ES-I3 (cell line): ENCODE results near the gene GALNT16.

Source experiments
- H3K36me3 ChIP-seq: 2 replicates; pipeline ENCODE4 v1.6.1; 2013; ENCODE audit warnings: mild to moderate bottlenecking, low read length, control low read depth, moderate library complexity; ENCODE audit not compliant: insufficient read depth
- H3K4me1 ChIP-seq: 2 replicates; pipeline ENCODE4 v1.6.1; 2013; ENCODE audit warnings: mild to moderate bottlenecking, control low read depth, low read length; ENCODE audit not compliant: insufficient read depth
- H3K9ac ChIP-seq: 2 replicates; pipeline ENCODE4 v1.6.1; 2013; ENCODE audit warnings: low read depth, mild to moderate bottlenecking, low read length, moderate library complexity
- H3K9me3 ChIP-seq: 2 replicates; pipeline ENCODE4 v1.6.1; 2013; ENCODE audit warnings: mild to moderate bottlenecking, low read length, moderate library complexity; ENCODE audit not compliant: control insufficient read depth, insufficient read depth

Gene GALNT16

DNA sequence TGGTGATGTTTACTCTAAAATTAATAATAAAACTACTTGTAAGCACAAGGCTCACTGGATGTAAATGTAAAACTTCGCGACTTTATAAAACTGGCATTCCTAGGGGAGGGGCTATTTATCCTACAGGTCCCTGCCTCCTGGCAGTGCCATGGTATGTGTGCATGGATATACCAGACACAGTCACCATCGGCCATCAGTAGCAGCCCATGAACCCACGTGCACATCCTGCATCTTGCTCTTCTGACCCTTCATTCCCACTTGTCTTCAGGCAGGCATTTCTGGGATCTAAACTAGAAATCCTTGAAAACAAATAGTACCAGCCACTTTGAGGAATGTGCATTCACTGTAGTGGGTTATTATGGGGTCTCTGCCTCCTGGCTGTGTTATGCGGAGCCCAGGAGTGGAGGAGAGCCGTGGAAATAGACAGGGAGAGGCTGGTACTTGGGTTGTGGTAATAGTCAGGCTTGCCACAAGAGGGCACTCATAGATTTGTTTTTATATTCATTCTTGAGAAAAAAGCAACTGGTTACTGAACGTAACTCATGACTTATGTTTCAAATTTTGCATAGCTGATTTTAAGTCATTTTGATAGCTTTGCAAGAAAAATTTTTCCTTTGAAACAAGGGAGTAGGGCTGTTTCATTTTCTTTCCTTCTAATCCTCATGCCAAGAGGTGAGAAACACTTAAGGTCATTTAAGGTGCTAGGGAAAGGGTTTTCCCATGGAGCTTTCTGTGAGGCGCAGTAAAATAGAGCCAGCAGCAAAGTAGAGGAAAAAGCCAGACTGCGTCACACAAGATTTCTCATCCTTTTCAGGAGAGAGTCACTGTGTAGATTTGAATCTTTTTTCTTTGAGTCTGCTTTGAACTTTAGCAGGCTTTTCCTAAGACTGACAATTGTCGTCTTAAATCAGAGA is 17.4 kb upstream of the GALNT16 start:
- no peak overlapping the region for H3K9ac ChIP-seq

GRCh38 chr14:69244946-69245345 is 15.0 kb upstream of the GALNT16 start:
- H3K9me3 ChIP-seq, result no peaks in the 10 kb centered on the region
- H3K9ac ChIP-seq, result no peak overlapping the region
- peaks cover 6% of the 10 kb centered on the region for H3K36me3 ChIP-seq
- H3K4me1 ChIP-seq, result no peaks in the 10 kb centered on the region

More for the DNA sequence above, 17.4 kb upstream of the GALNT16 start:
- H3K9me3 ChIP-seq, result no peaks in the 10 kb centered on the region
- H3K36me3 ChIP-seq, result peaks cover 11% of the 10 kb centered on the region
- H3K4me1 ChIP-seq, result no peaks in the 10 kb centered on the region

DNA sequence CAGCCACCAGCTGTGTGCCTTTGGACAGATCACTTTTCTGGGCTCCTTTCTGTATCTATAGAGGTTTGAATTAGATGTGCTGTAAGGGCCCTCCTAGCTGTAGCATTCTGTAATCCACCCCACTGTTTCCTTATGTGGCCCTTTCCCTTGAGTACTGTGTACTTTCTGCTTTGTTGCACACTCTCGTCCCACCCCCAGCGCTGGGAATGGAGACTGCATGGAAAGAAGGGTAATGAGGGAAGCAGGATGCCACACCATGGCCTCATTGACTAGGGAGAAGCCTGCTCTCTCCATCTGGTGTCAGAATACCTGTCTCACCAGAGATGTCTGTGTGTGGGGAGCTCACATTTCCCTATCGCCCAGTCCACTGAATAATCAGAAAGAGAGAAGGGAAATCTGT is 13.6 kb upstream of the GALNT16 start:
- Histone ChIP-seq H3K4me1 (no peaks in the 10 kb centered on the region; the same call in 1 of the 2 replicates), H3K9me3 (no peaks in the 10 kb centered on the region), H3K36me3 (peaks cover 3% of the 10 kb centered on the region; the same call in 1 of the 2 replicates), H3K9ac (no peak overlapping the region)

GRCh38 chr14:69247676-69248440 is 12.1 kb upstream of the GALNT16 start:
- H3K9me3 ChIP-seq, result no peaks in the 10 kb centered on the region
- no peaks in the 10 kb centered on the region for H3K36me3 ChIP-seq
- no peak overlapping the region for H3K9ac ChIP-seq
- H3K4me1 ChIP-seq, result no peaks in the 10 kb centered on the region; the same call in 1 of the 2 replicates

- Histone ChIP-seq H3K9ac (no peak overlapping the region), H3K4me1 (no peaks in the 10 kb centered on the region; the same call in 1 of the 2 replicates), H3K9me3 (no peaks in the 10 kb centered on the region), H3K36me3 (no peaks in the 10 kb centered on the region)
Measured at GRCh38 chr14:69249603-69250002, 10.4 kb upstream of the GALNT16 start.

- Histone ChIP-seq H3K4me1 (no peaks in the 10 kb centered on the region; the same call in 1 of the 2 replicates), H3K36me3 (no peaks in the 10 kb centered on the region), H3K9ac (no peak overlapping the region), H3K9me3 (no peaks in the 10 kb centered on the region)
Measured at GRCh38 chr14:69252851-69253250, 7.1 kb upstream of the GALNT16 start.

- H3K36me3 ChIP-seq, result no peaks in the 10 kb centered on the region
- no peaks in the 10 kb centered on the region for H3K9me3 ChIP-seq
- peak overlapping the region; percentile 69; the same call in 1 of the 2 replicates for H3K9ac ChIP-seq
- H3K4me1 ChIP-seq, result 0 out of 2 replicates have a peak, but pooled peaks cover 3% of the 10 kb centered on the region
Measured at GRCh38 chr14:69259168-69259526, 811 bp upstream of the GALNT16 start.

DNA sequence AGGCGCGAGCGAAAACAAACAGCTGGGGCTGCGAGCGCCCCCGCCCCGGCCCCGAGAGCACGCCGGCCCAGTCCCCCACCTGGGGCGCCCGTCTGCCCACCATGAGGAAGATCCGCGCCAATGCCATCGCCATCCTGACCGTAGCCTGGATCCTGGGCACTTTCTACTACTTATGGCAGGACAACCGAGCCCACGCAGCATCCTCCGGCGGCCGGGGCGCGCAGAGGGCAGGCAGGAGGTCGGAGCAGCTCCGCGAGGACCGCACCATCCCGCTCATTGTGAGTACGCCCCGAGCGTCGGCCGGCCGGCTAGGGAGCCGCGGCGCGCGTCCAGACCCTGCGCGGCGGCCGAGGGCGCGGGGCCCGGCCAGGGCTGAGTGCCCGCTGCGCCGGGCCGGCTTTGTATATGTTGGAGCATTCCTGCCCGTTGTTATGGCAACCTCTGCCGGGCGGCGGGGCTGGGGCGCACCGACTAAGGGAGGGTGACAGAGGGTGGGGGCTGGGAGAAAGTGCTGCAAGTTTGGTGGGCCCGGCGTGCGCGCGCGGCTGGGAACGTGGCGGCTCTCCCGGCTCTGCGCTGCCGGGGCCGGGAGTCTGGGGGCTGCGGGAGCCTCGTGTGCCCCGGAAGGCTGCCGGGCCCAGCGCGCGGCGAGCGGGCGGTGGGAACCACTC is 367 bp downstream of the GALNT16 start:
- H3K36me3 ChIP-seq, result no peaks in the 10 kb centered on the region
- H3K9me3 ChIP-seq, result no peaks in the 10 kb centered on the region
- 0 out of 2 replicates have a peak, but pooled peaks cover 3% of the 10 kb centered on the region for H3K4me1 ChIP-seq
- H3K9ac ChIP-seq, result peak overlapping the region; percentile 69; the same call in 1 of the 2 replicates

- Histone ChIP-seq H3K36me3 (no peaks in the 10 kb centered on the region), H3K9me3 (no peaks in the 10 kb centered on the region), H3K4me1 (0 out of 2 replicates have a peak, but pooled peaks cover 3% of the 10 kb centered on the region), H3K9ac (peak overlapping the region; percentile 69; the same call in 1 of the 2 replicates)
Measured at GRCh38 chr14:69260861-69261564, 1.1 kb downstream of the GALNT16 start.

DNA sequence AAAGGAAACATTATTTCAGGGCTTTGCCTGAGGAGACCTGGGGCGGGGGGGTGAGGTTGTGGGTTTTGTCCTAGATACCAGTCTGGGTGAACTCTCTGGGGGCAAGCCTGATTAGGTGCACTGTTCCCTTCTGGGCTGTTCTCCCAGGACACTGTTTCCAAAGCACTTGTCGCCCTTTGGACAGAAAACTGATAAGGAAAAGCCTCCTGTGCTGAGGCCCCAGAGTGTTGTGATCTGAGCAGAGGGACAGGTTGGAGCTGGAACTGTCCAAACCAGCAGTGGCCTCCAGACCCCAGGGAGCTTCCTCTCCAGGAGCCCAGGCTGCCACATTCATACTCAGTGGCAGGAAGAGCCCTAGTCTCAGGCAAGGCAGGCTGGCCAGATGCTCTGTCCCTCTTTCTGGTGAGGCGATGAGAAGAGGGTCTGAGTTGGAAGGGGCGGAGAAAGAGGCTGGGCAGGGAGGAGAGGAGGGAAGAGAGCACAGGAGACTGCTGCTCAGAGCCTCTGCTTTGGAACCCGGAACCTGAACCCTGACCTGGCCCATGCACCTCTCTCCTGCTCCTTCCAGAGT is 1.9 kb downstream of the GALNT16 start:
- no peaks in the 10 kb centered on the region for H3K9me3 ChIP-seq
- no peaks in the 10 kb centered on the region for H3K36me3 ChIP-seq
- H3K9ac ChIP-seq, result peak overlapping the region; percentile 69; the same call in 1 of the 2 replicates
- H3K4me1 ChIP-seq, result 0 out of 2 replicates have a peak, but pooled peaks cover 3% of the 10 kb centered on the region

GRCh38 chr14:69262516-69262915 is 2.6 kb downstream of the GALNT16 start:
- H3K9me3 ChIP-seq, result no peaks in the 10 kb centered on the region
- no peak overlapping the region for H3K9ac ChIP-seq
- no peaks in the 10 kb centered on the region for H3K36me3 ChIP-seq
- 0 out of 2 replicates have a peak, but pooled peaks cover 3% of the 10 kb centered on the region for H3K4me1 ChIP-seq

GRCh38 chr14:69263364-69263763 is 3.4 kb downstream of the GALNT16 start:
- Histone ChIP-seq H3K9ac (no peak overlapping the region), H3K36me3 (no peaks in the 10 kb centered on the region)

GRCh38 chr14:69263771-69264170 is 3.8 kb downstream of the GALNT16 start:
- no peak overlapping the region for H3K9ac ChIP-seq
- H3K36me3 ChIP-seq, result no peaks in the 10 kb centered on the region
- 0 out of 2 replicates have a peak, but pooled peaks cover 3% of the 10 kb centered on the region for H3K4me1 ChIP-seq
- H3K9me3 ChIP-seq, result no peaks in the 10 kb centered on the region

More at GRCh38 chr14:69263364-69263763, 3.4 kb downstream of the GALNT16 start:
- no peaks in the 10 kb centered on the region for H3K9me3 ChIP-seq
- 0 out of 2 replicates have a peak, but pooled peaks cover 3% of the 10 kb centered on the region for H3K4me1 ChIP-seq
